Stomach (tissue), 9 donors: ENCODE data around the gene C11orf71. TPM values are rescaled to one million over a fixed set of nuclear protein-coding genes. Genes with fewer than 3 reads are reported as not detected.

ENCODE experiments used
- DNase-seq, 2 donors: peaks; one replicate each; pipeline versions ENCODE4 v3.0.0 to v3.0.0-alpha.2; 2013 to 2019
- H3K27ac ChIP-seq, 5 donors: fragments of 200-600 bp in 4 of 5; sonication (generic) in 4 of 5; one replicate each; pipeline ENCODE4 v1.5.1; 2013 to 2019; ENCODE audit warnings: mild to moderate bottlenecking in 1 of 5, moderate library complexity in 1 of 5
- H3K27me3 ChIP-seq, 3 donors: fragments of 200-600 bp; sonication (generic); one replicate each; pipeline ENCODE4 v1.5.1; 2017 to 2019; ENCODE audit warnings: mixed run types in 1 of 3
- H3K36me3 ChIP-seq, 4 donors: fragments of 200-600 bp; sonication (generic); 1 replicate in 3 of 4; 2 replicates in 1 of 4; pipeline ENCODE4 v1.5.1; 2016 to 2019
- H3K4me1 ChIP-seq, 4 donors: fragments of 200-600 bp; sonication (generic); one replicate each; pipeline ENCODE4 v1.5.1; 2016 to 2019
- H3K4me3 ChIP-seq, 4 donors: fragments of 200-600 bp; sonication (generic) in 3 of 4; one replicate each; pipeline ENCODE4 v1.5.1; 2016 to 2019; ENCODE audit warnings: mild to moderate bottlenecking in 1 of 4
- H3K9me3 ChIP-seq, 4 donors: fragments of 200-600 bp; sonication (generic); one replicate each; pipeline ENCODE4 v1.5.1; 2016 to 2019
- CTCF ChIP-seq, 7 experiments: fragments of 450-650 bp in 4 of 7; fragments of 200-600 bp in 3 of 7; sonication (generic) in 3 of 7; IDR thresholded peaks; one replicate each; pipeline ENCODE4 v1.5.1; 2016 to 2019; ENCODE audit warnings: antibody characterized with exemption in 7 of 7, control low read depth in 2 of 7, mild to moderate bottlenecking in 1 of 7
- EP300 ChIP-seq: sonication (generic); formaldehyde crosslinking; IDR thresholded peaks from one replicate; pipeline ENCODE4 v1.6.1; 2017; ENCODE audit warnings: antibody characterized with exemption
- POLR2A ChIP-seq, 4 donors: fragments of 450-650 bp; IDR thresholded peaks; one replicate each; pipeline ENCODE4 v1.6.1; 2016; ENCODE audit warnings: antibody characterized with exemption in 4 of 4, control low read depth in 2 of 4, mild to moderate bottlenecking in 1 of 4, moderate library complexity in 1 of 4
- POLR2AphosphoS5 ChIP-seq, 3 donors: sonication (generic); formaldehyde crosslinking; IDR thresholded peaks; one replicate each; pipeline ENCODE4 v1.6.1; 2016; ENCODE audit warnings: antibody characterized with exemption in 3 of 3
- WGBS, 5 donors: extraction: QIAGEN DNeasy Blood & Tissue Kit in 3 of 5; methylation state at CpG; one replicate each; pipeline versions ENCODE4 v1.1.5 to v1.1.7; 2013 to 2018; 5-methylcytosine and 5-hydroxymethylcytosine counted together
- intact Hi-C: fragments of 100-400 bp; cut with DNase I; formaldehyde crosslinking; loops from one replicate; pipeline ENCODE4 v1.15.1; 2023; ENCODE audit warnings: low total_unique reads
- polyA plus RNA-seq, 3 donors: library from polyadenylated mRNA; stranded (reverse); fragments of 200-250 nt; gene quantifications; one replicate each; pipeline ENCODE4 v1.2.3, GENCODE V29; 2013
- total RNA-seq, 5 donors: library from RNA; depleted of rRNA; stranded (reverse); fragments of >200 nt; gene quantifications; one replicate each; pipeline versions ENCODE4 v1.1.0 to v1.2.3, GENCODE V29; 2014 to 2016
- donor health status: healthy with polysubstance abuse.
- donor health status: Bipolar disorder and iron deficiency.
- donor health status: healthy.

Gene C11orf71
- total and polyA plus RNA-seq, 8 donors = 0.58 to 10.1 (median 7.5) TPM

- Histone ChIP-seq H3K9me3 (no peaks in the 10 kb centered on the region), H3K27ac (no peak overlapping the region), H3K4me1 (peaks cover 0 to 21% (median 2%) of the 10 kb centered on the region in 4 donors), H3K4me3 (no peak overlapping the region), H3K36me3 (peaks cover 10 to 73% (median 65%) of the 10 kb centered on the region in 4 donors), H3K27me3 (no peaks in the 10 kb centered on the region)
- DNase-seq = no peak
- intact Hi-C loops = no loop called here
- no peak for TF ChIP-seq CTCF (IDR thresholded peaks at IDR 0.05)
- WGBS, 5 donors = 62 to 78% (median 69%) methylated on average over 3 of the region's 3 CpGs
These were observed 47.6 kb upstream of the C11orf71 start for GRCh38 chr11:114447892-114448291.

- no peak for DNase-seq
- WGBS, 5 donors = 89 to 94% (median 93%) methylated on average over 2 of the region's 2 CpGs
- no peak overlapping the region for H3K27ac ChIP-seq
These were observed 47.1 kb upstream of the C11orf71 start for GRCh38 chr11:114447444-114447843.

GRCh38 chr11:114442536-114442935 is 42.2 kb upstream of the C11orf71 start:
- no peaks in the 10 kb centered on the region for H3K9me3 ChIP-seq
- no peak for TF ChIP-seq CTCF (IDR thresholded peaks at IDR 0.05)
- TF ChIP-seq POLR2A (IDR thresholded peaks at IDR 0.05) = no peak
- TF ChIP-seq POLR2AphosphoS5 (IDR thresholded peaks at IDR 0.05) = no peak
- no peak for TF ChIP-seq EP300
- no peak for DNase-seq
- H3K4me1 ChIP-seq = peaks cover 20 to 40% (median 27%) of the 10 kb centered on the region in 4 donors
- H3K36me3 ChIP-seq = peaks cover 0 to 30% (median 26%) of the 10 kb centered on the region in 4 donors
- H3K4me3 ChIP-seq = no peak overlapping the region
- no peaks in the 10 kb centered on the region for H3K27me3 ChIP-seq
- intact Hi-C loops = no loop called here
- H3K27ac ChIP-seq = no peak overlapping the region
- 77 to 90% (median 84%) methylated on average over 1 of the region's 1 CpG for WGBS, 5 donors

More at GRCh38 chr11:114447444-114447843, 47.1 kb upstream of the C11orf71 start:
- Histone ChIP-seq H3K9me3 (no peaks in the 10 kb centered on the region), H3K36me3 (peaks cover 10 to 69% (median 61%) of the 10 kb centered on the region in 4 donors), H3K4me1 (peaks cover 0 to 21% (median 4%) of the 10 kb centered on the region in 4 donors), H3K27me3 (no peaks in the 10 kb centered on the region), H3K4me3 (no peak overlapping the region)
- TF ChIP-seq POLR2AphosphoS5 (IDR thresholded peaks at IDR 0.05) = no peak
- intact Hi-C loops = no loop called here

GRCh38 chr11:114441921-114442320 is 41.6 kb upstream of the C11orf71 start:
- WGBS, 5 donors = 66 to 88% (median 76%) methylated on average over 2 of the region's 2 CpGs
- intact Hi-C loops = no loop called here

More at GRCh38 chr11:114441921-114442320, 41.6 kb upstream of the C11orf71 start:
- H3K9me3 ChIP-seq = no peaks in the 10 kb centered on the region
- H3K4me1 ChIP-seq = peaks cover 20 to 40% (median 27%) of the 10 kb centered on the region in 4 donors
- peak overlapping the region in 1 of 5 donors; percentile 92 for H3K27ac ChIP-seq
- DNase-seq = no peak
- H3K4me3 ChIP-seq = no peak overlapping the region
- H3K36me3 ChIP-seq = peaks cover 0 to 29% (median 25%) of the 10 kb centered on the region in 4 donors
- H3K27me3 ChIP-seq = no peaks in the 10 kb centered on the region
- TF ChIP-seq CTCF (IDR thresholded peaks at IDR 0.05) (no peak), POLR2AphosphoS5 (IDR thresholded peaks at IDR 0.05) (no peak), POLR2A (IDR thresholded peaks at IDR 0.05) (no peak), EP300 (no peak)
